GM12878 (cell line): ENCODE data around the gene TSHZ3. TPM values are rescaled to one million over a fixed set of nuclear protein-coding genes. Genes with fewer than 3 reads are reported as not detected.

Experiments
- ATAC-seq: fragments of 200-7000 bp; cut with Tn5 transposase; 3 replicates; pipeline ENCODE4 v1.9.1; 2020; ENCODE audit warnings: mild to moderate bottlenecking, moderate library complexity
- BruUV-seq: library from RNA; stranded (reverse); fragments of 400-500 nt; replicated peaks from 2 replicates; lab custom pipeline; 2021; lab: Mats Ljungman, UMichigan
- CTCF ChIA-PET: fragments of 300-600 bp; sonication (Branson Sonifier 250); formaldehyde crosslinking; extraction: SDS; loops from one replicate; lab custom pipeline; 2021; ENCODE audit warnings: inconsistent platforms; lab: Yijun Ruan, JAX
- POLR2A ChIA-PET: fragments of 350-600 bp; formaldehyde crosslinking; extraction: SDS; loops from one replicate; lab custom pipeline; 2021; ENCODE audit warnings: inconsistent platforms; lab: Charles Lee
- RAD21 ChIA-PET: fragments of 300-600 bp; sonication (Branson Sonifier 250); formaldehyde crosslinking; loops from one replicate; lab custom pipeline; 2023; ENCODE audit warnings: antibody characterized with exemption; ENCODE audit not compliant: unreplicated experiment; lab: Charles Lee
- SMC1A ChIA-PET: fragments of 300-600 bp; sonication (Branson Sonifier 250); formaldehyde crosslinking; loops from one replicate; lab custom pipeline; 2023; ENCODE audit not compliant: unreplicated experiment, uncharacterized antibody; lab: Charles Lee
- DNase-seq: peaks from one replicate; pipeline ENCODE4 v3.0.0-alpha.2; 2011; ENCODE audit warnings: low read depth, low spot score
- FAIRE-seq: peaks from 3 replicates; lab custom pipeline; 2011; peaks lifted over from hg19 to GRCh38; lab: Jason Lieb, UNC
- H2AFZ ChIP-seq: 2 replicates; pipeline ENCODE4 v1.6.0; 2011; ENCODE audit warnings: low read depth, low read length, control low read depth; ENCODE audit not compliant: control insufficient read depth
- H3K27ac ChIP-seq: 2 replicates; pipeline ENCODE4 v1.5.1; 2011; ENCODE audit warnings: control low read depth; ENCODE audit not compliant: control insufficient read depth, insufficient read depth
- H3K27me3 ChIP-seq, 2 experiments: replicated peaks in 1 of 2; 2 replicates each; pipeline versions ENCODE4 v1.6.0 to v1.6.1; 2011; ENCODE audit warnings: low read length in 1 of 2; ENCODE audit not compliant: control insufficient read depth in 2 of 2, insufficient read depth in 2 of 2
- H3K36me3 ChIP-seq, 2 experiments: 2 replicates each; pipeline ENCODE4 v1.5.1; 2011; ENCODE audit warnings: low read length in 1 of 2; ENCODE audit not compliant: control insufficient read depth in 2 of 2, insufficient read depth in 2 of 2
- H3K4me1 ChIP-seq: 2 replicates; pipeline ENCODE4 v1.6.1; 2011; ENCODE audit warnings: mild to moderate bottlenecking, low read length, moderate library complexity, mixed read lengths; ENCODE audit not compliant: control insufficient read depth, insufficient read depth
- H3K4me2 ChIP-seq: 2 replicates; pipeline ENCODE4 v1.6.0; 2011; ENCODE audit warnings: control low read depth; ENCODE audit not compliant: control insufficient read depth, insufficient read depth
- H3K4me3 ChIP-seq: fragments of 200-600 bp; sonication (generic); 2 replicates; pipeline ENCODE4 v1.5.1; 2016
- H3K79me2 ChIP-seq: 2 replicates; pipeline ENCODE4 v1.6.0; 2011; ENCODE audit warnings: low read length; ENCODE audit not compliant: control insufficient read depth, insufficient read depth
- H3K9ac ChIP-seq: 2 replicates; pipeline ENCODE4 v1.8.0; 2011; ENCODE audit warnings: low read length, control low read depth, mixed read lengths; ENCODE audit not compliant: control insufficient read depth, insufficient read depth
- H3K9me3 ChIP-seq: replicated peaks from 3 replicates; pipeline ENCODE4 v1.5.1; 2011; ENCODE audit warnings: mild to moderate bottlenecking, low read length; ENCODE audit not compliant: control insufficient read depth, insufficient read depth
- H4K20me1 ChIP-seq: 2 replicates; pipeline ENCODE4 v1.6.0; 2011; ENCODE audit not compliant: control insufficient read depth, insufficient read depth
- EP300 ChIP-seq, 2 experiments: fragments of 150-350 bp in 1 of 2; IDR thresholded peaks; 2 replicates each; pipeline ENCODE4 v1.6.1; 2011 to 2012; ENCODE audit warnings: low read depth in 2 of 2, low read length in 2 of 2, borderline replicate concordance in 1 of 2, improper control_type of control experiment in 1 of 2, inconsistent platforms in 1 of 2; ENCODE audit not compliant: control insufficient read depth in 1 of 2
- IKZF1 ChIP-seq: fragments of 450-650 bp; conservative IDR thresholded peaks from 2 replicates; pipeline ENCODE4 v1.6.1; 2017; ENCODE audit warnings: antibody characterized with exemption, mild to moderate bottlenecking
- JUNB ChIP-seq: IDR thresholded peaks from 2 replicates; pipeline ENCODE4 v1.6.1; 2016; ENCODE audit warnings: antibody characterized with exemption, mild to moderate bottlenecking
- NFYB ChIP-seq: IDR thresholded peaks from 2 replicates; pipeline ENCODE4 v1.6.1; 2011; ENCODE audit warnings: low read depth, mild to moderate bottlenecking, low read length, improper control_type of control experiment, moderate library complexity; ENCODE audit not compliant: insufficient read depth
- PAX5 ChIP-seq: IDR thresholded peaks from 2 replicates; pipeline ENCODE4 v1.6.1; 2011; ENCODE audit warnings: low read depth, low read length, borderline replicate concordance
- PAX8 ChIP-seq: fragments of 450-650 bp; IDR thresholded peaks from 2 replicates; pipeline ENCODE4 v1.6.1; 2017; ENCODE audit warnings: mild to moderate bottlenecking, moderate library complexity
- PML ChIP-seq: IDR thresholded peaks from 2 replicates; pipeline ENCODE4 v1.6.1; 2012; ENCODE audit warnings: low read length, inconsistent platforms
- POLR2A ChIP-seq: IDR thresholded peaks from 2 replicates; pipeline ENCODE4 v1.6.1; 2011; ENCODE audit warnings: low read depth, mild to moderate bottlenecking, low read length
- RBBP5 ChIP-seq: fragments of 200-600 bp; sonication (generic); conservative IDR thresholded peaks from 2 replicates; pipeline ENCODE4 v1.6.1; 2016
- RELA ChIP-seq: fragments of 450-650 bp; IDR thresholded peaks from 2 replicates; pipeline ENCODE4 v1.8.0; 2014; ENCODE audit warnings: borderline replicate concordance; ENCODE audit not compliant: partially characterized antibody
- SREBF1 ChIP-seq: IDR thresholded peaks from 2 replicates; pipeline ENCODE4 v1.6.1; 2012; ENCODE audit warnings: mild to moderate bottlenecking, low read length
- SUZ12 ChIP-seq: fragments of 200-600 bp; sonication (generic); IDR thresholded peaks from one replicate; pipeline ENCODE4 v1.6.1; 2018; ENCODE audit warnings: antibody characterized with exemption, mild to moderate bottlenecking; ENCODE audit not compliant: unreplicated experiment
- ZBED1 ChIP-seq: IDR thresholded peaks from 2 replicates; pipeline ENCODE4 v1.6.1; 2016; ENCODE audit warnings: borderline replicate concordance
- ZBTB4 ChIP-seq: fragments of 450-650 bp; formaldehyde crosslinking; IDR thresholded peaks from 2 replicates; pipeline ENCODE4 v1.4.0; 2022; ENCODE audit warnings: mild to moderate bottlenecking, moderate library complexity
- WGBS: methylation state at CpG from one replicate; pipeline ENCODE4 v1.1.6; 2016; ENCODE audit warnings: low lambda C conversion rate; ENCODE audit not compliant: insufficient replicate concordance, insufficient coverage; ENCODE audit errors: missing lambda C conversion rate; 5-methylcytosine and 5-hydroxymethylcytosine counted together
- in situ Hi-C: fragments of 300-500 bp; cut with MboI; formaldehyde crosslinking; loops from 9 replicates; pipeline ENCODE4 v1.14.3; 2018; ENCODE audit warnings: mixed read lengths
- intact Hi-C: fragments of 100-400 bp; cut with micrococcal nuclease; formaldehyde crosslinking; loops from one replicate; pipeline ENCODE4 v1.14.2; 2022; ENCODE audit not compliant: unreplicated experiment
- polyA plus RNA-seq, 11 experiments: library from polyadenylated mRNA; depleted of rRNA in 4 of 11; unstranded in 6 of 11; stranded (reverse) in 5 of 11; fragments of >200 nt; fragmentation: Nextera tagmentation in 4 of 11; fragmentation: Illumina TruSeq in 1 of 11; extraction: Ambion mirVana in 4 of 11; extraction: Trizol in 1 of 11; gene quantifications; 1 replicate in 1 of 11; 2 replicates in 10 of 11; pipeline versions ENCODE4 v1.2.1 to v1.2.3, GENCODE V29; 2011 to 2016; ENCODE audit warnings: inconsistent platforms in 2 of 11, missing spikeins in 2 of 11, low read depth in 1 of 11
- total RNA-seq, 4 experiments: library from RNA; depleted of rRNA in 3 of 4; stranded (reverse); fragments of >200 nt in 3 of 4; fragmentation: Illumina TruSeq in 1 of 4; extraction: Trizol in 1 of 4; gene quantifications; 2 replicates each; pipeline versions ENCODE4 v1.2.1 to v1.2.3, GENCODE V29; 2013 to 2021

Gene TSHZ3
- total and polyA plus RNA-seq, 10 of the 15 experiments (the other 5 are each of a cell fraction or from before 2014, with no cell fraction given), result 0.23 TPM; not detected in 9

- Histone ChIP-seq H4K20me1 (no peaks in the 10 kb centered on the region), H3K4me3 (no peak overlapping the region), H3K9ac (no peak overlapping the region), H2AFZ (no peak overlapping the region), H3K9me3 (no peaks in the 10 kb centered on the region; the same call in 2 of the 3 replicates), H3K27ac (no peak overlapping the region), H3K4me2 (no peak overlapping the region), H3K4me1 (no peaks in the 10 kb centered on the region), H3K79me2 (no peaks in the 10 kb centered on the region), H3K36me3 (no peaks in the 10 kb centered on the region), H3K27me3 (no peaks in the 10 kb centered on the region; a peak in 1 of 4 replicates)
- WGBS, result 14% methylated on average over 43 of the region's 43 CpGs
- ChIA-PET CTCF (no interaction called here), RAD21 (no interaction called here), POLR2A (no interaction called here), SMC1A (no interaction called here)
- DNase-seq, result no peak
- no peak for FAIRE-seq
- no TSS peak for BruUV-seq
- TF ChIP-seq PAX5 (no peak), NFYB (no peak), SUZ12 (no peak), JUNB (no peak), POLR2A (no peak), PML (no peak), IKZF1 (no peak), ZBED1 (no peak)
- in situ Hi-C loops, result no loop called here
- intact Hi-C loops, result no loop called here
- no peak for ATAC-seq
These were observed 3.8 kb upstream of the TSHZ3 start for GRCh38 chr19:31352782-31353651.

GRCh38 chr19:31352296-31352781 lies 3.1 kb upstream of the TSHZ3 start:
- FAIRE-seq (no peak), ATAC-seq (no peak)
- TF ChIP-seq SREBF1 (no peak), PAX8 (no peak), ZBTB4 (no peak), RELA (no peak), RBBP5 (no peak), EP300 (IDR thresholded peaks at IDR 0.05; ENCODE audit: borderline replicate concordance in 1 of 2, control insufficient read depth in 1 of 2, low read depth in 2 of 2, low read length in 2 of 2) (no peak)

More at GRCh38 chr19:31352296-31352781, 3.1 kb upstream of the TSHZ3 start:
- no peak overlapping the region for H2AFZ ChIP-seq
- WGBS, result 47% methylated on average over 14 of the region's 14 CpGs
- no peak overlapping the region for H3K27ac ChIP-seq
- no peaks in the 10 kb centered on the region; a peak in 1 of 4 replicates for H3K27me3 ChIP-seq
- no peak overlapping the region for H3K4me3 ChIP-seq
- H3K36me3 ChIP-seq, result no peaks in the 10 kb centered on the region
- no peaks in the 10 kb centered on the region; the same call in 2 of the 3 replicates for H3K9me3 ChIP-seq
- RAD21 ChIA-PET, result no interaction called here
- intact Hi-C loops (no loop called here), in situ Hi-C loops (no loop called here)
- no peak for DNase-seq
- CTCF ChIA-PET, result no interaction called here
- no peaks in the 10 kb centered on the region for H3K79me2 ChIP-seq
- H4K20me1 ChIP-seq, result no peaks in the 10 kb centered on the region
- no TSS peak for BruUV-seq
- no peak overlapping the region for H3K4me2 ChIP-seq
- SMC1A ChIA-PET, result no interaction called here
- H3K9ac ChIP-seq, result no peak overlapping the region
- H3K4me1 ChIP-seq, result no peaks in the 10 kb centered on the region
- POLR2A ChIA-PET, result no interaction called here
